OCI-LY7 (cell line): ENCODE measurements around the gene P2RY8.
"Not testable (repeated sequence)": the region's sequence is repeated elsewhere in the genome, so short reads cannot be mapped to it uniquely, and the experiment has no call there.

ENCODE experiments used
- EZH2phosphoT487 ChIP-seq: fragments of 200-600 bp; sonication (generic); IDR thresholded peaks from 2 replicates; pipeline ENCODE4 v1.6.1; 2018; ENCODE audit warnings: low read depth, borderline replicate concordance, mild to moderate bottlenecking, mixed run types, antibody characterized with exemption, low read length, moderate library complexity, mixed read lengths
- TF ChIP-seq, protein P1 (sequence below): fragments of 200-600 bp; sonication (generic); conservative IDR thresholded peaks from 2 replicates; pipeline ENCODE4 v1.5.1; 2014; ENCODE audit warnings: mild to moderate bottlenecking, antibody characterized with exemption, low read length, moderate library complexity, mixed read lengths

DNA sequence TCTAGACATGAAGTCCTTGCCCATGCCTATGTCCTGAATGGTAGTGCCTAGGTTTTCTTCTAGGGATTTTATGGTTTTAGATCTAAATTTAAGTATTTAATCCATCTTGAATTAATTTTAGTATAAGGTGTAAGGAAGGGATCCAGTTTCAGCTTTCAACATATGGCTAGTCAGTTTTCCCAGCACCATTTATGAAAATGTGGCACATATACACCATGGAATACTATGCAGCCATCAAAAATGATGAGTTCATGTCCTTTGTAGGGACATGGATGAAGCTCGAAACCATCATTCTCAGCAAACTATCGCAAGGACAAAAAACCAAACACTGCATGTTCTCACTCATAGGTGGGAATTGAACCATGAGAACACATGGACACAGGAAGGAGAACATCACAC, 54.5 kb downstream of the P2RY8 start:
- TF ChIP-seq, protein P1, sequence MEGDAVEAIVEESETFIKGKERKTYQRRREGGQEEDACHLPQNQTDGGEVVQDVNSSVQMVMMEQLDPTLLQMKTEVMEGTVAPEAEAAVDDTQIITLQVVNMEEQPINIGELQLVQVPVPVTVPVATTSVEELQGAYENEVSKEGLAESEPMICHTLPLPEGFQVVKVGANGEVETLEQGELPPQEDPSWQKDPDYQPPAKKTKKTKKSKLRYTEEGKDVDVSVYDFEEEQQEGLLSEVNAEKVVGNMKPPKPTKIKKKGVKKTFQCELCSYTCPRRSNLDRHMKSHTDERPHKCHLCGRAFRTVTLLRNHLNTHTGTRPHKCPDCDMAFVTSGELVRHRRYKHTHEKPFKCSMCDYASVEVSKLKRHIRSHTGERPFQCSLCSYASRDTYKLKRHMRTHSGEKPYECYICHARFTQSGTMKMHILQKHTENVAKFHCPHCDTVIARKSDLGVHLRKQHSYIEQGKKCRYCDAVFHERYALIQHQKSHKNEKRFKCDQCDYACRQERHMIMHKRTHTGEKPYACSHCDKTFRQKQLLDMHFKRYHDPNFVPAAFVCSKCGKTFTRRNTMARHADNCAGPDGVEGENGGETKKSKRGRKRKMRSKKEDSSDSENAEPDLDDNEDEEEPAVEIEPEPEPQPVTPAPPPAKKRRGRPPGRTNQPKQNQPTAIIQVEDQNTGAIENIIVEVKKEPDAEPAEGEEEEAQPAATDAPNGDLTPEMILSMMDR = not testable (repeated sequence)
- TF ChIP-seq EZH2phosphoT487 = not testable (repeated sequence)
